Trophoblast cell (in vitro differentiated cells and primary cell): ENCODE data around the gene PRR20D.
"Not testable (repeated sequence)": the region's sequence is repeated elsewhere in the genome, so short reads cannot be mapped to it uniquely, and the experiment has no call there.

Experiments used
- DNase-seq, 2 donors: peaks; one replicate each; pipeline ENCODE4 v3.0.0-alpha.2; 2016
- H2AFZ ChIP-seq: 2 replicates; pipeline ENCODE4 v1.6.1; 2013; ENCODE audit warnings: low read length, moderate library complexity, mild to moderate bottlenecking; ENCODE audit not compliant: insufficient read depth, poor library complexity
- H2AK5ac ChIP-seq: 2 replicates; pipeline ENCODE4 v1.6.1; 2013; ENCODE audit warnings: mild to moderate bottlenecking, low read length
- H2BK120ac ChIP-seq: 2 replicates; pipeline ENCODE4 v1.6.1; 2013; ENCODE audit warnings: low read length, mild to moderate bottlenecking, moderate library complexity; ENCODE audit not compliant: insufficient read depth, poor library complexity
- H2BK12ac ChIP-seq: 2 replicates; pipeline ENCODE4 v1.6.1; 2013; ENCODE audit warnings: mild to moderate bottlenecking, low read length, moderate library complexity
- H2BK5ac ChIP-seq: 2 replicates; pipeline ENCODE4 v1.6.1; 2013; ENCODE audit warnings: low read length, low read depth, moderate library complexity, mild to moderate bottlenecking; ENCODE audit not compliant: poor library complexity
- H3K14ac ChIP-seq: 2 replicates; pipeline ENCODE4 v1.6.1; 2013; ENCODE audit warnings: mild to moderate bottlenecking, low read length
- H3K18ac ChIP-seq: 2 replicates; pipeline ENCODE4 v1.6.1; 2013; ENCODE audit warnings: mild to moderate bottlenecking, low read length
- H3K23ac ChIP-seq: 2 replicates; pipeline ENCODE4 v1.6.1; 2013; ENCODE audit warnings: low read length
- H3K27ac ChIP-seq: 2 replicates; pipeline ENCODE4 v1.5.1; 2013; ENCODE audit warnings: low read depth, mild to moderate bottlenecking, inconsistent platforms, low read length, moderate library complexity
- H3K27me3 ChIP-seq: 2 replicates; pipeline ENCODE4 v1.6.1; 2013; ENCODE audit warnings: inconsistent platforms, mild to moderate bottlenecking, low read length, moderate library complexity; ENCODE audit not compliant: insufficient read depth
- H3K36me3 ChIP-seq, 2 experiments: 1 replicate in 1 of 2; 2 replicates in 1 of 2; pipeline ENCODE4 v1.6.1; 2013; ENCODE audit warnings: low read length in 2 of 2, mild to moderate bottlenecking in 2 of 2, moderate library complexity in 1 of 2; ENCODE audit not compliant: insufficient read depth in 2 of 2, control insufficient read depth in 1 of 2
- H3K4ac ChIP-seq: 2 replicates; pipeline ENCODE4 v1.6.1; 2013; ENCODE audit warnings: low read depth, mild to moderate bottlenecking, low read length, moderate library complexity
- H3K4me1 ChIP-seq, 2 experiments: 1 replicate in 1 of 2; 2 replicates in 1 of 2; pipeline ENCODE4 v1.6.1; 2013; ENCODE audit warnings: low read length in 2 of 2, mild to moderate bottlenecking in 2 of 2, moderate library complexity in 1 of 2; ENCODE audit not compliant: insufficient read depth in 2 of 2, control insufficient read depth in 1 of 2
- H3K4me2 ChIP-seq: 2 replicates; pipeline ENCODE4 v1.6.1; 2013; ENCODE audit warnings: inconsistent platforms, mild to moderate bottlenecking, low read length, moderate library complexity
- H3K4me3 ChIP-seq: 2 replicates; pipeline ENCODE4 v1.5.1; 2013; ENCODE audit warnings: mild to moderate bottlenecking, low read depth, low read length, inconsistent platforms
- H3K79me1 ChIP-seq: one replicate; pipeline ENCODE4 v1.6.1; 2013; ENCODE audit warnings: low read length
- H3K79me2 ChIP-seq: 2 replicates; pipeline ENCODE4 v1.6.1; 2013; ENCODE audit warnings: low read length, mild to moderate bottlenecking; ENCODE audit not compliant: control insufficient read depth, insufficient read depth, poor library complexity
- H3K9ac ChIP-seq: 2 replicates; pipeline ENCODE4 v1.6.1; 2013; ENCODE audit warnings: mild to moderate bottlenecking, low read length
- H3K9me3 ChIP-seq: 2 replicates; pipeline ENCODE4 v1.6.1; 2013; ENCODE audit warnings: low read depth, mild to moderate bottlenecking, control low read depth, inconsistent platforms, low read length; ENCODE audit not compliant: insufficient read depth
- H4K12ac ChIP-seq: 2 replicates; pipeline ENCODE4 v1.6.1; 2013; ENCODE audit warnings: low read depth, mild to moderate bottlenecking, low read length, moderate library complexity
- H4K8ac ChIP-seq: 2 replicates; pipeline ENCODE4 v1.6.1; 2013; ENCODE audit warnings: low read depth, mild to moderate bottlenecking, low read length, moderate library complexity
- H4K91ac ChIP-seq: one replicate; pipeline ENCODE4 v1.6.1; 2013; ENCODE audit warnings: low read depth, mild to moderate bottlenecking, low read length, moderate library complexity
- WGBS: extraction: QIAGEN DNeasy Blood & Tissue Kit; methylation state at CpG from one replicate; pipeline ENCODE4 v1.1.7; 2013; ENCODE audit warnings: missing lambda C conversion rate; ENCODE audit not compliant: insufficient read length, insufficient coverage; ENCODE audit errors: extremely low coverage; 5-methylcytosine and 5-hydroxymethylcytosine counted together

The PRR20D gene

GRCh38 chr13:57140235-57140968 lies 20.0 kb upstream of the PRR20D start, which contains the start of gene PRR20A:
Gene PRR20A, plus strand, starts transcription at chr13:57140918. Its CDS starts 387 bp downstream, at chr13:57141305.
- not testable (repeated sequence) for H3K79me1 ChIP-seq, H3K9me3 ChIP-seq, H3K27me3 ChIP-seq, H3K4ac ChIP-seq, H3K27ac ChIP-seq, H3K14ac ChIP-seq, DNase-seq, H4K12ac ChIP-seq, H3K79me2 ChIP-seq, H3K36me3 ChIP-seq, H4K8ac ChIP-seq, H2AFZ ChIP-seq, H3K4me3 ChIP-seq, H3K4me1 ChIP-seq, H3K9ac ChIP-seq, H2BK120ac ChIP-seq, H3K23ac ChIP-seq, H2BK12ac ChIP-seq, H3K4me2 ChIP-seq, H2AK5ac ChIP-seq, H3K18ac ChIP-seq, H2BK5ac ChIP-seq, H4K91ac ChIP-seq
- WGBS = no CpG with 5 or more reads among the region's 34 CpGs

DNA sequence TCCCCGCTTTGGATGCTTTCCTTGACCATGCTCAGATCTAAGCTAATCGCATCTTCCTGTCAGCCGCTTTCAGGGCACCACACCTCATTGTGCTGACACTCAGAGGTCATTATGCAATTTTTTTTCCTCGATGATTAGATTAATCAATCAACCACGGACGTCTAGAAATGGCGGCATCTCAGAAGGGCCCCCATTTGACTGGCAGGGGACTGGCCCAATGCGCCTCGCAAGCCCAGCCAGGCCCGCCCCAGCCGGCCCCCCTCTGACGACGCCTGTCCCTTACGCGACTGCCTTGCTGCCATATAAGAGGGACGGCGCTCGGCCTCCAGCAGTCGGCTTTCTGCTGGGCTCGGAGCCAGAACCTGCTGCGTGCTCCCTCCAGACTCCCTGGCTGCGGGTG lies 13.2 kb upstream of the PRR20D start, which contains the start of gene PRR20B:
Gene PRR20B, plus strand, starts transcription at position 301 of the 400 bp plus-strand sequence. CDS start 387 bp downstream, outside the sequence.
- not testable (repeated sequence) for H2AFZ ChIP-seq, H3K27ac ChIP-seq, H2BK12ac ChIP-seq, H3K79me2 ChIP-seq, H3K4me1 ChIP-seq, H3K9me3 ChIP-seq, H3K27me3 ChIP-seq, H3K9ac ChIP-seq, H3K36me3 ChIP-seq, H4K91ac ChIP-seq, H2BK120ac ChIP-seq, H3K18ac ChIP-seq, H2AK5ac ChIP-seq, H3K4me3 ChIP-seq, H3K4me2 ChIP-seq, DNase-seq, H4K12ac ChIP-seq, H3K23ac ChIP-seq, H2BK5ac ChIP-seq, H3K4ac ChIP-seq, H4K8ac ChIP-seq, H3K79me1 ChIP-seq, H3K14ac ChIP-seq
- no CpG with 5 or more reads among the region's 22 CpGs for WGBS

DNA sequence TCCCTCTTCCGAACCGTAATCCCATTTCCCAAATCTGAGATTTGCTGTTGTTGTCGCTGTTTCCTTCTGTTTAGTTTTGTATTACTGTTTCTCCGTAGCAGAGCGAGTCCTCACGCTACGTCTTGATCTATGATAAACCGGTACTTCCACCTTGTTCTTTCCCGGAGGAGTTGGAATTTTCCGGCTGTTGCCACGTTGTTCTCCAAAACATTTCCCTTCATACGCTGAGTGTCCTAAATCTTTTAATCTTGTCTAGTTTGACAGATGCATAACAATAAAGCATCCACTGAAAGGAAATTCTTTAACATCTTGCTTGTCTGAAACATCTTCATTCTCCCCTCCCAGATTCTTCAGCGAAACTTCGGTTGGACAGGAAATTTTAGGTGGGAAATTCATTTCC lies 12.3 kb upstream of the PRR20D start:
- H3K18ac ChIP-seq, H3K79me2 ChIP-seq, H3K9me3 ChIP-seq, H2BK12ac ChIP-seq, H2AFZ ChIP-seq, H3K36me3 ChIP-seq, H4K8ac ChIP-seq, H3K4me2 ChIP-seq, DNase-seq, H3K23ac ChIP-seq, H3K4me1 ChIP-seq, H3K4me3 ChIP-seq, H3K14ac ChIP-seq, H2BK5ac ChIP-seq, H3K27ac ChIP-seq, H3K9ac ChIP-seq, H2AK5ac ChIP-seq, H4K12ac ChIP-seq, H4K91ac ChIP-seq, H3K27me3 ChIP-seq, H3K79me1 ChIP-seq, H3K4ac ChIP-seq, H2BK120ac ChIP-seq: not testable (repeated sequence)
- WGBS = no CpG with 5 or more reads among the region's 14 CpGs

- H3K79me1 ChIP-seq, H4K91ac ChIP-seq, H3K23ac ChIP-seq, H2BK12ac ChIP-seq, H2BK5ac ChIP-seq, H3K27ac ChIP-seq, H3K4ac ChIP-seq, H2AFZ ChIP-seq, H3K4me2 ChIP-seq, DNase-seq, H3K36me3 ChIP-seq, H3K14ac ChIP-seq, H3K9me3 ChIP-seq, H3K9ac ChIP-seq, H3K18ac ChIP-seq, H4K12ac ChIP-seq, H2AK5ac ChIP-seq, H3K4me3 ChIP-seq, H2BK120ac ChIP-seq, H4K8ac ChIP-seq, H3K4me1 ChIP-seq, H3K27me3 ChIP-seq, H3K79me2 ChIP-seq: not testable (repeated sequence)
- WGBS = no CpG with 5 or more reads among the region's 22 CpGs
Measured at GRCh38 chr13:57153761-57154160, 6.7 kb upstream of the PRR20D start, which contains the start of gene PRR20C. Gene PRR20C, plus strand, starts transcription at chr13:57154061. Its CDS starts 387 bp downstream, at chr13:57154448.
